ENCODE measurements around the gene SWSAP1.
"Not testable (repeated sequence)": the region's sequence is repeated elsewhere in the genome, so short reads cannot be mapped to it uniquely, and the experiment has no call there.

SWSAP1 gene

DNA sequence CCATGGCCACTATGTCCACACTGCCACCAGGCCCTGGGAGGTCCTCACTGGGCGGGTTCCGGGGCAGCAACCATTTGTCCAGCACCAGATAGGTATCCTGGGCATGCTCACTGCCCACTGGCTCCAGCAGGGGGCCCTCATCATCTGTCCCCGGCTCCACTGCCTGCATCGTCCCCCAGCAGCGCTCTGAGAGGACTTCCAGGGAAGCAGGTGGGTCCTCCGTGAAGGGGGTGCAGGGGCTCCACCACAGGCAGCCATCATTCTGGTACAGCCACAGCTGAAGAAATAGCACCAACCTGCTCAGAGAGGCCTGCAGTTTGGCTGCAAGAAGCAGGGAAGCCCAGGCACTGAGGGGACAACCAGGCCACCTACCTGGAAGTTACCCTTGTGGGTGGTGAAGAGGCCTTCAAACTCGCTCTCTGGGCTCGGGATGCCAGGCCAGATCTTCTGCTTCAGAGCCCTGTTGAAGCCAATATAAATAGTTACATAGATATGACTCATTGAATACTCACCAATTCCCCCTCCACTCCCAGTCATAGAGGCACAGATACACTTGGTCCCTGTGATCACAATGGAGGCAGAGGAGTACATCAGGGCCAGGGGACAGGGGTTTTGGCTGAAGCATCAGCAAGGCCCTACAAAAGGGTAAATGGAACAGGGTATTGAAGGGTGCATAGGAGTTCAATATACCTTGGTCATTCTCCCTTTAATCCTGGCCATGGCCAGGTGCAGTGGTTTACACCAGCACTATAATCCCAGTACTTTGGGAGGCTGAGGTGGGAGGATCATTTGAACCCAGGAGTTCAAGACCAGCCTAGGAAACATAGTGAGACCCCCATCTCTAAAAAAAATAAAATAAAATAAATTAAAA, 4.1 kb downstream of the SWSAP1 start:
- H2BK5ac ChIP-seq (ENCODE audit: low read depth, low read length, poor library complexity) = no peak overlapping the region

DNA sequence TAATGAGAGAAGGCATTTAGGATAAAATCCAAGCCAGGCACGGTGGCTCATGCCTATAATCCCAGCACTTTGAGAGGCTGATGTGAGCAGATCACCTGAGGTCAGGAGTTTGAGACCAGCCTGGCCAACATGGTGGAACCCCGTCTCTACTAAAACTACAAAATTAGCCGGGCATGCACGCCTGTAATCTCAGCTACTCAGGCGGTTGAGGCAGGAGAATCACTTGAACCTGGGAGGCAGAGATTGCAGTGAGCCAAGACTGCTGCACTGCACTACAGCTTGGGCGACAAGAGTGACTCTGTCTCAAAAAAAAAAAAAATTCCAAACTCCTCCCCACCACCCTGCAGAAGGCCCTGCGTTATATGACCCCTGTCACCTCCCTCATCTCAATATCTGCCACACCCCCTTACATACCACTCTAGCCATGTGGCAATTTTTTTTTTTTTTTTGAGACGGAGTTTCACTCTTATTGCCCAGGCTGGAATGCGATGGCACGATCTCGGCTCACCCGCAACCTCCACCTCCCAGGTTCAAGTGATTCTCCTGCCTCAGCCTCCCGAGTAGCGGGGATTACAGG, 4.9 kb downstream of the SWSAP1 start:
- not testable (repeated sequence) for H3K4me3 ChIP-seq (ENCODE audit: low read depth, low read length); H3K27me3 ChIP-seq (ENCODE audit: insufficient read depth, low read length); H2BK5ac ChIP-seq (ENCODE audit: low read depth, low read length, poor library complexity); H3K79me2 ChIP-seq (ENCODE audit: control insufficient read depth, insufficient read depth, low read length, poor library complexity); H4K8ac ChIP-seq (ENCODE audit: low read depth, low read length); H2AFZ ChIP-seq (ENCODE audit: insufficient read depth, low read length, poor library complexity); H3K9ac ChIP-seq (ENCODE audit: low read length); DNase-seq; H2BK12ac ChIP-seq (ENCODE audit: low read length); H3K14ac ChIP-seq (ENCODE audit: low read length); H2AK5ac ChIP-seq (ENCODE audit: low read length); H3K27ac ChIP-seq (ENCODE audit: low read depth, low read length); H4K12ac ChIP-seq (ENCODE audit: low read depth, low read length); H3K79me1 ChIP-seq (ENCODE audit: low read length); H3K23ac ChIP-seq (ENCODE audit: low read length); H3K36me3 ChIP-seq (ENCODE audit: control insufficient read depth in 1 of 2, insufficient read depth in 2 of 2, low read length in 2 of 2); H2BK120ac ChIP-seq (ENCODE audit: insufficient read depth, low read length, poor library complexity); H3K9me3 ChIP-seq (ENCODE audit: insufficient read depth, low read depth, low read length); H3K18ac ChIP-seq (ENCODE audit: low read length); H4K91ac ChIP-seq (ENCODE audit: low read depth, low read length); H3K4ac ChIP-seq (ENCODE audit: low read depth, low read length); H3K4me2 ChIP-seq (ENCODE audit: low read length)
- peaks cover 23 to 26% of the 10 kb centered on the region in 2 experiments for H3K4me1 ChIP-seq (ENCODE audit: control insufficient read depth in 1 of 2, insufficient read depth in 2 of 2, low read length in 2 of 2)
- WGBS (ENCODE audit: extremely low coverage, insufficient coverage, insufficient read length) = no CpG with 5 or more reads among the region's 14 CpGs

More for the DNA sequence above, 4.1 kb downstream of the SWSAP1 start:
- Histone ChIP-seq H3K18ac (ENCODE audit: low read length) (no peak overlapping the region), H2AK5ac (ENCODE audit: low read length) (no peak overlapping the region), H4K8ac (ENCODE audit: low read depth, low read length) (no peak overlapping the region), H3K79me1 (ENCODE audit: low read length) (peaks cover 7% of the 10 kb centered on the region), H3K36me3 (ENCODE audit: control insufficient read depth in 1 of 2, insufficient read depth in 2 of 2, low read length in 2 of 2) (no peaks in the 10 kb centered on the region), H2BK12ac (ENCODE audit: low read length) (no peak overlapping the region), H3K9ac (ENCODE audit: low read length) (no peak overlapping the region), H3K4me1 (ENCODE audit: control insufficient read depth in 1 of 2, insufficient read depth in 2 of 2, low read length in 2 of 2) (peaks cover 21 to 25% of the 10 kb centered on the region in 2 experiments), H3K4me3 (ENCODE audit: low read depth, low read length) (no peak overlapping the region), H3K27me3 (ENCODE audit: insufficient read depth, low read length) (no peaks in the 10 kb centered on the region), H3K4me2 (ENCODE audit: low read length) (no peak overlapping the region), H2BK120ac (ENCODE audit: insufficient read depth, low read length, poor library complexity) (no peak overlapping the region), H3K23ac (ENCODE audit: low read length) (no peak overlapping the region), H4K91ac (ENCODE audit: low read depth, low read length) (no peak overlapping the region), H3K9me3 (ENCODE audit: insufficient read depth, low read depth, low read length) (peaks cover 2% of the 10 kb centered on the region), H4K12ac (ENCODE audit: low read depth, low read length) (no peak overlapping the region), H3K79me2 (ENCODE audit: control insufficient read depth, insufficient read depth, low read length, poor library complexity) (peaks cover 5% of the 10 kb centered on the region), H3K27ac (ENCODE audit: low read depth, low read length) (no peak overlapping the region), H2AFZ (ENCODE audit: insufficient read depth, low read length, poor library complexity) (no peak overlapping the region), H3K4ac (ENCODE audit: low read depth, low read length) (no peak overlapping the region), H3K14ac (ENCODE audit: low read length) (no peak overlapping the region)
- WGBS (ENCODE audit: extremely low coverage, insufficient coverage, insufficient read length) = no CpG with 5 or more reads among the region's 8 CpGs
- DNase-seq = peak; percentile 30 to 67

GRCh38 chr19:11379857-11380350, 5.4 kb downstream of the SWSAP1 start:
- Histone ChIP-seq H2BK5ac (ENCODE audit: low read depth, low read length, poor library complexity) (no peak overlapping the region), H3K79me1 (ENCODE audit: low read length) (peaks cover 7% of the 10 kb centered on the region), H3K27me3 (ENCODE audit: insufficient read depth, low read length) (no peaks in the 10 kb centered on the region), H3K36me3 (ENCODE audit: control insufficient read depth in 1 of 2, insufficient read depth in 2 of 2, low read length in 2 of 2) (no peaks in the 10 kb centered on the region), H3K9me3 (ENCODE audit: insufficient read depth, low read depth, low read length) (peaks cover 2% of the 10 kb centered on the region), H2AFZ (ENCODE audit: insufficient read depth, low read length, poor library complexity) (no peak overlapping the region), H3K4me1 (ENCODE audit: control insufficient read depth in 1 of 2, insufficient read depth in 2 of 2, low read length in 2 of 2) (peaks cover 23 to 26% of the 10 kb centered on the region in 2 experiments), H4K8ac (ENCODE audit: low read depth, low read length) (no peak overlapping the region), H3K27ac (ENCODE audit: low read depth, low read length) (no peak overlapping the region), H3K9ac (ENCODE audit: low read length) (no peak overlapping the region), H2AK5ac (ENCODE audit: low read length) (no peak overlapping the region), H3K18ac (ENCODE audit: low read length) (no peak overlapping the region), H2BK120ac (ENCODE audit: insufficient read depth, low read length, poor library complexity) (no peak overlapping the region), H3K4ac (ENCODE audit: low read depth, low read length) (no peak overlapping the region), H3K4me3 (ENCODE audit: low read depth, low read length) (no peak overlapping the region), H3K14ac (ENCODE audit: low read length) (no peak overlapping the region), H3K23ac (ENCODE audit: low read length) (no peak overlapping the region), H3K4me2 (ENCODE audit: low read length) (no peak overlapping the region), H4K12ac (ENCODE audit: low read depth, low read length) (no peak overlapping the region), H4K91ac (ENCODE audit: low read depth, low read length) (no peak overlapping the region), H3K79me2 (ENCODE audit: control insufficient read depth, insufficient read depth, low read length, poor library complexity) (peaks cover 3% of the 10 kb centered on the region), H2BK12ac (ENCODE audit: low read length) (no peak overlapping the region)
- WGBS (ENCODE audit: extremely low coverage, insufficient coverage, insufficient read length) = no CpG with 5 or more reads among the region's 7 CpGs
- DNase-seq = no peak

DNA sequence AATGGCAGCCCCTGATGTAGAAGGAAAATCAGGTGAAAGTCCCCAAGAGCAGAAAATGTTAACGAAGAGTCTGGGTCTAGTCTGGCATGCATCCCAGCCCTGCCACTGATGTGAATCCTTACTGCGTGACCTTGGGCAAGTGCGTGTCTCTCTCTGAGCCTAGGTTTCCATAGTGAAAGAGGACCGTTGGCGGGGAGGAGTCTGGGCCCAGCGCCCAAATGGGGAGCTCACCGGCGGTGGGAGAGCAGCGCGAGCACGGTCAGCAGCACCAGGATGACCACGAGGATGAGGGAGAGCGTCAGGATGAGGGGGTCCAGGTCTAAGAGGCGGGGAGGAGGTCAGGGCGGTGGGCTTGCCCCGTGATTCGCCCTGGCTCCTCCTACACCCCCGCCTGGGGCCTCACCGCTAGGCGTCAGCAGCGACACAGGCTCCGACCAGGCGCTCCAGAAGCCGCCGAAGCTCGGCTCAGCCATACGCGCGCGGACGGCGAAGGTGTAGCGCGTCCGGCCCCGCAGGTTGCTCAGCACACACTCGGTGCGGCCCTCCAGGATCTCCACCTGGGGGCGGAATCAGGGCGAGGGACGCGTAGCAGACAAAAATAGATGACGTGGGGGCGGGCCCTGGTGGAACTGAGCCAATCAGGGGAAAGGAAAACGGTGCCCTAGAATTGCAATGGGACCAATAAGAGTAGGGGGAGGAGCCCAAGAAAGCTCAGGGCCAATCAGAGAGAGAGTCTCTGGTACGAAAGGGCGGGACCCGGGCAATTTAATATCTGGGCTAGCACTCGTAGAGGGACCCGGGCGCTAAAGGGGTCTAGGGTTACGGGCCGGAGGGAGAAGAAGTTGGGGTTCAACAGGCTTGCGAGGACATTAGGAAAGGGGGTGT, 6.4 kb downstream of the SWSAP1 start:
- Histone ChIP-seq H3K4me2 (ENCODE audit: low read length) (peak overlapping the region; percentile 95), H4K12ac (ENCODE audit: low read depth, low read length) (peak overlapping the region; percentile 5), H3K79me1 (ENCODE audit: low read length) (peaks cover 3% of the 10 kb centered on the region), H3K18ac (ENCODE audit: low read length) (no peak overlapping the region), H3K4ac (ENCODE audit: low read depth, low read length) (no peak overlapping the region), H3K27me3 (ENCODE audit: insufficient read depth, low read length) (no peaks in the 10 kb centered on the region), H3K79me2 (ENCODE audit: control insufficient read depth, insufficient read depth, low read length, poor library complexity) (no peaks in the 10 kb centered on the region), H4K8ac (ENCODE audit: low read depth, low read length) (peak overlapping the region; percentile 52), H4K91ac (ENCODE audit: low read depth, low read length) (peak overlapping the region; percentile 1), H2BK12ac (ENCODE audit: low read length) (no peak overlapping the region), H2BK5ac (ENCODE audit: low read depth, low read length, poor library complexity) (no peak overlapping the region), H2AFZ (ENCODE audit: insufficient read depth, low read length, poor library complexity) (peak overlapping the region; percentile 63), H3K4me1 (ENCODE audit: control insufficient read depth in 1 of 2, insufficient read depth in 2 of 2, low read length in 2 of 2) (peaks cover 16 to 19% of the 10 kb centered on the region in 2 experiments), H2AK5ac (ENCODE audit: low read length) (no peak overlapping the region), H3K9me3 (ENCODE audit: insufficient read depth, low read depth, low read length) (no peaks in the 10 kb centered on the region), H3K36me3 (ENCODE audit: control insufficient read depth in 1 of 2, insufficient read depth in 2 of 2, low read length in 2 of 2) (no peaks in the 10 kb centered on the region), H3K27ac (ENCODE audit: low read depth, low read length) (peak overlapping the region; percentile 0), H3K4me3 (ENCODE audit: low read depth, low read length) (peak overlapping the region; percentile 66), H2BK120ac (ENCODE audit: insufficient read depth, low read length, poor library complexity) (no peak overlapping the region), H3K14ac (ENCODE audit: low read length) (peak overlapping the region; percentile 1), H3K9ac (ENCODE audit: low read length) (no peak overlapping the region), H3K23ac (ENCODE audit: low read length) (no peak overlapping the region)
- WGBS (ENCODE audit: extremely low coverage, insufficient coverage, insufficient read length) = no CpG with 5 or more reads among the region's 54 CpGs
- peak; percentile 98 for DNase-seq

Data from trophoblast cell (in vitro differentiated cells and primary cell).